AML-193 (cell line): ENCODE measurements around the gene PMPCB.
"Not testable (repeated sequence)": the region's sequence is repeated elsewhere in the genome, so short reads cannot be mapped to it uniquely, and the experiment has no call there.

Source experiments
- DNase-seq, 2 experiments: peaks; one replicate each; lab custom pipeline; 2025; lab: John Stamatoyannopoulos, UW

The PMPCB gene, protein sequence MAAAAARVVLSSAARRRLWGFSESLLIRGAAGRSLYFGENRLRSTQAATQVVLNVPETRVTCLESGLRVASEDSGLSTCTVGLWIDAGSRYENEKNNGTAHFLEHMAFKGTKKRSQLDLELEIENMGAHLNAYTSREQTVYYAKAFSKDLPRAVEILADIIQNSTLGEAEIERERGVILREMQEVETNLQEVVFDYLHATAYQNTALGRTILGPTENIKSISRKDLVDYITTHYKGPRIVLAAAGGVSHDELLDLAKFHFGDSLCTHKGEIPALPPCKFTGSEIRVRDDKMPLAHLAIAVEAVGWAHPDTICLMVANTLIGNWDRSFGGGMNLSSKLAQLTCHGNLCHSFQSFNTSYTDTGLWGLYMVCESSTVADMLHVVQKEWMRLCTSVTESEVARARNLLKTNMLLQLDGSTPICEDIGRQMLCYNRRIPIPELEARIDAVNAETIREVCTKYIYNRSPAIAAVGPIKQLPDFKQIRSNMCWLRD

DNA sequence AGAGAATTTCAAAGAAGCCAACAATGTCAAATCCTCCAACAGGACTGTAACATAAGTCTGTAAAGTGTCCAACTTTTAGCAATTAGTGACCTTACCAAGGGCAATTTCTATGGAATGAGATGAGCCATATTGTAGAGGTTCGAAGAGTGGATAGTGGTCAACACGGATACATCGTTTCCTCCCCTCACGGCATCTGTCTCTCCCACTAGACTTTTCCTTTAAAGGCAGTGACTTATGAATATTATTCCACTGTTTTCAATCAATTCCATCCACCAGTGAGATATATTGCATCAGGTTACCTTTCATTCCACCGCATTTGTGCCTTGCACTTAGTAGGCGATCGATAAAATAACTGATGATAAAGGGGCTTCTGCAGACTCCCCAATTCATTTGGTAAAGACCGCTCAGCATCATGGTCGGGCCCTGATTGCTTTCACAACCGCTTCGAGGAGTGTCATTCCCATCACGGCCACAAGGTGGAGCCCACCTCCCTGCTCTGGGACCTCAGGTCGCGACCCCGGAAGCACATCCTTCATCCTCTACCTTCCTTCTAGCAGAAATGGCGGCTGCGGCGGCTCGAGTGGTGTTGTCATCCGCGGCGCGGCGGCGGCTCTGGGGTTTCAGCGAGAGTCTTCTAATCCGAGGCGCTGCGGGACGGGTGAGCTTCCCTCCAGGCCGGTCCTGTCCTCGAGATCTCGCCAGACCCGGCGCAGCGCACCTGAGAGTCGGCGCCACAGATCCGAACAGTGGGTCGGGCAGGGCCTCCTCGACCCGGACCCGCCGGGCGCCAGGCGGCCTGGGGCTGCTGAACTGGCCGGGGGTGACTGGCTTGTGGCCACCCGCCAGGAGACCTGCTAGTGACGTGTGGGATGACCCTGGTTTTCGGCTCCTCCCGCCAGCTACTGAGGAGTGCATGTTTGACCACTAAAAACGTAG lies at the start of gene PMPCB:
PMPCB (plus strand) TSS at position 535 of the 936 bp plus-strand sequence; CDS start at position 560, 25 bp downstream.
- peak; percentile 80 for DNase-seq

DNA sequence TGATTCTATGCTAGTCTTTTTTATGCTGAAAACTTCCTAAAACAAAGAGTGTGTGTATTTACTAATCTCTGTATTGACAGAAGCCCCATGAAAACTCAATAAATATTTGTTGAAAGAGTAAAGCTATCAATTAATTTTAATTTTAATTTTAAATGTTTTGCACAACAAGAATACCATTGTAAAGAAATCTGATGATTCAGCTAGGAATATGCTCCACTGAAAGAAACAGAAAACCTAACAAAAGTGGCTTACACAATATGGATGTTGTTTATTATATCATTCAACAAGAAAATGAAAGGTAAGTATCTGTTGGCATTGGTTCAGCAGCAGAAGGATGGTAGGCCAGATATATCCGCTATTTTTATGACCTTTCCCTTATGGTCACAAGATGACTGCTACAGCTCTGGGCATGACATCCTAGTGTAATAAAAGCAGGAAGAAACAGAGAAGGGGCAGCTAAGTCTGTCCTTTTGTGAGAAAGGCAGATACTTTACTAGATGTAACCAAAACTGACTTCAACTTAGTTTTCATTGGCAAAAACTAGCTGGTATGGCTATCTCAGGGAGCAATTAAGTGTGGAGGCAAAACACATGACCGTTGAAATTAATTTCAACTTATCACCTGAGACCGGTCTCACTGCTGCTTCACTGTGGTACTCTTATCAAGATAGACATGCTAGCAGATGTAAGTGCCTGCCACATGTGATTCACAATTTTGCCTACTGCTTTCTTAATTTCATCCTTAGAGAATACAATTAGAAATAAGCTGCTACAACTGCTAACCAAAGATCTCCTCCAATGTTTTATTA lies 43.3 kb upstream of the PMPCB start:
- DNase-seq = not testable (repeated sequence)

DNA sequence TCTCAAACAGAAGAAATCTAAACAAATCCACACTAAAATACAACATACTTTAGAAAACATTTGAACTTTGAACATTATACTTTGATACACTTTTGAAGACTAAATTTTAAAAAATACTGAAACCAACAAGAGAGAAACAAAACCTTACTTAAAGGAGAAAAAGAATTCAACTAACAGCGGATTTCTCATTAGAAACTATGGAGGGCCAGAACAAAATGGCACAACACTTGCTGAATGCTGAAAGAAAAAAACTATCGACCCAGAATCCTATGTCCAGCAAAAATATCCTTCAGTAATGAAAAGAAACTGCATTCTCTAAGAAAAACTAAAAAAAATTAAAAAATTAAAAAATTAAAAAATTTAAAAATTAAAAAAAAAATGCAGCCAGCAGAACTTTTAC lies 33.2 kb upstream of the PMPCB start:
- DNase-seq = not testable (repeated sequence)

DNA sequence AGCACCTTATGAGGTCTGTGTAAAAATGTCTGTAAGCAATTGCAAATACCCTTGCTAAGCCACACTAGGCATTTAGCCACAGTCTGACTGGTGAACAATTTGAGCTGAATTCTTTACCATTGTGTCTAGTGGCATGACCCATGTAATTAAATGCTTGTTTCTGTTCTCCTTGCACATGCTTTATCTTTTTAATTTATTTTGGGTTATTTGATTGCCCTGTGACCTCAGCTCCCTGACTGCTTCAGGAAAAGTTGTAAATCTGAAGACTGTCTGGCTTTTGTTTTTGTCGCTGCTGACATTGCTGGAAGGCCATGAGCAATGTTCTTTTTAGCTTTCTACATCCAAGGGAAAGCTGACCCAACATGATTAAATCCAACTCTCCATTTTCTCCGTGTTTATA lies 31.0 kb upstream of the PMPCB start:
- not testable (repeated sequence) for DNase-seq

DNA sequence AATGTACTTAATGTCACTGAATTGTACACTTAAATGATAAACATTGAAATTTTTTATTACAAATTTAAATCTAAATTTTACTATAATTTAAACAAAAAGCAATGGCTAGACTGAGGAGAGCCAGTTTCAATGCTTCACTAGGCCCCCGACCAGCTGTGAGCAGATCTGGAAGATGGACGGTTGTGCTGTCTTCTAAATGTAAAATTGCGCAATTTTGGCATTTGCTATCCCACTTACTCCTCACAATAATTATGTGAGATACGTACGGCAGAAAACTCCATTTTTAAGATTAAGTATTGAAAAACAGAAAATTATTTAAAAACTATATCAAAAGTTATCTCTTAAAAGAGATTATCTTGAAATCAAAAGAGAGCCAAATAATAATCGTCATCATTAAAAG lies 23.9 kb upstream of the PMPCB start:
- not testable (repeated sequence) for DNase-seq

DNA sequence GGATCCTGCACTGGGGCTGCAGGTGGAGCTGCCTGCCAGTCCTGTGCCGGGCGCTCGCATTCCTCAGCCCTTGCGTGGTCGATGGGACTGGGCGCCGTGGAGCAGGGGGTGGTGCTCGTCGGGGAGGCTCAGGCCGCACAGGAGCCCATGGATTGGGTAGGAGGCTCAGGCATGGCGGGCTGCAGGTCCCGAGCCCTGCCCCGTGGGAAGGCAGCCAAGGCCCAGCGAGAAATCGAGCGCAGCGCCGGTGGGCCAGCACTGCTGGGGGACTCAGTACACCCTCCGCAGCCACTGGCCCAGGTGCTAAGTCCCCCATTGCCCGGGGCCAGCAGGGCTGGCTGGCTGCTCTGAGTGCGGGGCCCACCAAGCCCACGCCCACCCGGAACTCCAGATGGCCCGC lies 22.4 kb upstream of the PMPCB start:
- not testable (repeated sequence) for DNase-seq

DNA sequence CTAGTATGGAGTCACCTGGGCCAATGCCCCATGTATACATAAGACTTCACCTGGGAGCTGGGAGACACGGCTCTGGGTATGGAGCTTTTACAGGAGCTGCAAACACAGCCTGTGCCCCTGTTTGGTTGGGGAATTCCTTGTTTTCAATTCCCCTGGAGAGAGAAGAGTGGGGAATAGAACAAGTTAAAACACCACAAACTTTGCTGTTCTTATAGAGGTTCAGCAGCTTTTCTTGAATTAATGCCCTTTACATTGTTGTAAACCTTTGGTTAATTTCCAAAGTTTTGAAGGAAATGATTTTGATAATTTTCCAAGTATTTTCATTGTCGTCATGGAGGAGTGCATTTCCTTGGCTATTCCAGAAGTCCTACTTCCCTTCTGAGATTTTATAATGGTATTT lies 19.0 kb upstream of the PMPCB start:
- DNase-seq = not testable (repeated sequence)

DNA sequence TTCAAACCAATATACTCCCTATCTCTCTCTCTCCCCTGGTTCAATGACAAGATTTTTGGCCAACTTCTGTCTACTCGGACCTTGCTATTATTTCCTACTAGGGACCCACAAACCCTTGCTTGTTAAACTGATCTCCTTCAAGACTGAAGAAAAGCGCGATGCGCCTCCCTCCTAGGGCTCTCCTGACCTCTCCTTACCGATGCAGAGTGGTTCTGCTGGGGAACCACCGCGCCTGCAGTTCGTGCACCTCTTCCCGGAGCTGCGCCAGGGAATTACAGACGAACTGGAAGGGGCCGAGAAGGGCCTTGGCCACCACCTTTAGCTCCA lies 17.6 kb upstream of the PMPCB start:
- not testable (repeated sequence) for DNase-seq

DNA sequence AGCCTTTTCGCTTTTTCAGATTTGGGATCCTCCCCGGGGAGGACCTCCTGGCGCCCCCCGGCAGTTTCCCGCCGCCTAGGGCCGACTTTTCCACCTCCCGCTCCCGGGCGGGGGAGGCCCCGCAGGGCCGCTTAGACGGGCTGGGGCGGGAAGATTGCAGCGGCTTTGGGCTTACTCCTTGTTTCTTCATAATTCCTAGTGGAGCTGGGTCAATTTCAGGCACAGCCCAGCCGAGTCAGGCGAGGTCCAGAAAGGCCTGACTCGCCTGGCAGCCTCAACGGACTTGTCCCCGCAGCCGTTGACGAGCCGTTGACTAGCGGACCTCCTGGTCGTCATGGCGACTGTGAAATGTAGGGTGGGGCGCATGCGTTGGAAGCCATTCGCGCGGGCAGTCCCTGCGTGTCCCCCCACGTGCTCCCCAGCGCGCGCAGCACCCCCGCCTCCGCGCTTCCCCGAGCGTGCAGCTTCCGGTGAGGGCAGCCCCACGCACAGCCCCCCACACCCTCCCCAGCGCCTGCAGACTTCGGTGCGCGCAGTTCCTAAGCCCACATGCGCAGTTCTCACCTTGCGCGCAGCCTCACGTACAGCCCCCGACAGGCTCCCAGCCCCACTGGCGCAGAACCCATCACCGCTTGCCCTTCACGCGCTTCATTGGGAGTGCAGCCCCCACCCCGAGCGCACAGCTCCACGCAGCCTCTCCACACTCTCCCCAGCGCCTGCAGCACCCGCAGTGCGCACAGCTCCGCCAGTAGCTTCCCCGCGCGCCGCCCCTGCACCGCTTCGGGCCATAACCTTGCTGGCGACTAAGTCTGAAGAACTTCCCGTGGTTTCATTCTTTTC lies 17.1 kb upstream of the PMPCB start:
- DNase-seq = not testable (repeated sequence)

DNA sequence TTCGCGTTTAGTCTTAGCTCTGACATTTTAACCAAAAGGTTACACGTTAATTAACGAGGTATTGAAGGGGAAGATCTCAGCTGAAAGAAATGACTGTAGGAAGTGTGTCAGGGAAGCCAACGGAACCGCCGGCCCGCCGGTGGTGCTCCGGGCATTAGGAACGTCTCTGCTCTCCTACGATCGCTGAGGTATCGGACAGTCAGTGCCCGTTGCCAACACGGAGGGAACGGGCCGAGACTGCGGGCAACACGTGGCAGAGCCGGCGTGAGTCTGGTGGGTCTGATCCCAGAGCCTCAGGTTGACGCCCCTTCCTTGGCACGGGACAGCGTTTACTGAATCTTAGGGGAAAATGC lies 16.5 kb upstream of the PMPCB start:
- DNase-seq = not testable (repeated sequence)

DNA sequence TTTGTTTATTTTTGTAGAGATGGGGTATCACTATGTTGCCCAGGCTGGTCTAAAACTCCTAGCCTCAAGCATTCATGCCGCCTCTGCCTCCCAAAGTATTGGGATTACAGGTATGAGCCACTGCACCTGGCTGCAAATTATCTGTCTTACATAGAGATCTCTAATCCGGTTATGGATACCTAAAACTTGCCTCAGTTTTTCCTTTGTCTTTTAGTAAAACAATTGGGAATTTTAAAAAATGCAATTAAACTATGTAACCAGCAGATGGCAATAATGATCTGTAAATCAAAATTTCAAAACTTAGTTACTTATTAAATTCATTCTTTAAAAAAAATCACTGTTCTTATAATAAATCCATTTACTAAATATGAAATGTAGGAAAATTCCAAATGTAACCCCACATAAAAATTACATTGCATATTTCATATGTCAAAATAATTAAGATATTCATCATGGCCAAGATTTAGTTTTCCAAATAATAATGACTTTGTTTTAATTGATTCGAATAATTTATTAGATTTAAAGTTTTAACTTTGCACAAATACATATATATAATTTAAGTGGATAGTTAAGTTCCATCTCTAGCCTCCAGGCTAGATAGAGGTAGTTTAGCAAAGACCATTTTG lies 14.3 kb upstream of the PMPCB start:
- DNase-seq = not testable (repeated sequence)

DNA sequence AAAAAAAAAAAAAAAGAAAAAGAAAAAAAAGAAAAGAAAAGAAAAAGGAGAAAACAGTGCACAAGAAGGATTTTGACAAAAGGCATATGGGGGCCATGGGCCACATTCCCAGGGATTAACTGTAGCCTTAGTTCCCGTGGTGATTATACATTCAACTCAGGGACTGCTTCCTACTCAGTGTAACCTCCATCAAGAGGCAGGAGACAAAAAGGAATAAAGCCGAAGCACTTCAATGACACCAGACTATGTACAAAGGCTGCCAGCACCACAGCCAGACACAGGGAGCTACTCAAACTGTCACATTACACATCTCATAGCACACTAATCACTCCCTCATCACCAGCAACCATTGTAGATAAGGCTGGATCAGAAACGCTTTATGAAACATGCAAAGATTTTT lies 5.1 kb upstream of the PMPCB start:
- DNase-seq = no peak

DNA sequence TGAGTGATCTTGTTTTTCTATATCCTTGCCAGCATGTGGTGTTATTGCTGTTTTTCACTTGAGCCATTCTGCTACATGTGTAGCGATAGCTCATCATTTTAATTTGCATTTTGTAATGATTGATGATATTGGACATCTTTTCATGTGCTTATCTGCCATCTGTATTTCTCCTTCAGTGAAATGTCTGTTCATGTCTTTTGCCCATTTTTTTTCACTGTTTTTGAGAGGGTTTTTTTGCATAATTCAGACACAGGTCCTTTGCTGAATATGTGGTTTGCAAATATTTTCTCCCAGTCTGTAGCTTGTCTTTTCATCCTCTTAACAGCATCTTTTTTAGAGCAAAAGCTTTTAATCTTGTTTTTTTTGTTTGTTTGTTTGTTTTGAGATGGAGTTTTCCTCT lies 3.7 kb upstream of the PMPCB start:
- no peak for DNase-seq

DNA sequence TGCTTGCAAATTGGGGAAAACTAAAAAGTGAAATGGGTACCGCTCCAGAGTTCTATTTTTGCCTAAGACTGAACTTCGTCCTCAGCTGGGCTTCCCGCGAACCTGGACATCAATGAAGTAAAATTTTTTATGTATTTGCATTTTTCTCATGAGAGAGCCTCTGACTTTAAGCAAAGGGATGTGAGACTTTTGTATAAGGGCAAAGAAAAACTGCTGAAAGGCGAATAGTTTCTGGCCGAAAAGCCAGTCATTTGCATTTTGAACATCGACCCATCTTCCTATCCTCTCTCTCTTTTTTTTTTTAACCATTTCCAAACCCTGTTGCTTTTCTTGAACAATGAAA lies 573 bp downstream of the PMPCB start:
- no peak for DNase-seq

DNA sequence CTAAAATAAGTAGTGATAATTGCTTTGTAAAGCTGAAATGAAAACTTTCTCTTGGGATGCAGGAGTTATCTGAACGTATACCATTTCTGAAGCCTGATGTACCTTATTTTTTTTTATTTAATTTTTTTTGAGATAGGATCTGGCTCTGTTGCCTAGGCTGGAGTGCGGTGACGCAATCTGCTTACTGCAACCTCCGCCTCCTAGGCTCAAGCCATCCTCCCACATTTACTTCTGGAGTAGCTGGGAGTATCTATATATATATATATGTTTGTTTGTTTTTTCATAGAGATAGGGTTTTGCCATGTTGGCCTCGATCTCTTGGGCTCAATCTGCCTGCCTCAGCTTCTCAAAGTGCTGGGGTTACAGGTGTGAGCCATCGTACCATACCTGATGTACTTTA lies 2.4 kb downstream of the PMPCB start:
- DNase-seq = no peak

DNA sequence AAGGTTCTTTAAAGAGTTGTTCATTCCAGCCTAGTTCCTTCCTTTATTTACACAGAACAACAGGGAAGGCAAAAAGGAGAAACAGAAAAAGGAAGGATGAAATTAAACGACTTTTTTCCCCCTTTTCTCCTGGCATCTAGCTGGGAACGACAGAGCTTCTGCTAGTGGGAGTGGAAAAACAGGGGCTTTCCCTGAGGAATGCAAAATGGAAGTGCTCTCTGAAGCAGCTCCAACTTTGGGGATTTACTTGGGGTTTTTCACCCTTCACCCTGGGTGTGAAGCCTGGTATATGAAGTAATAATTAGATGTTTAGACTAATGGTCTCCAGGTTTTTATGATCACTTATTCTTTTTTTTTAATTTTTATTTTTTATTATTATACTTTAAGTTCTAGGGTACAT lies 4.2 kb downstream of the PMPCB start:
- no peak for DNase-seq

DNA sequence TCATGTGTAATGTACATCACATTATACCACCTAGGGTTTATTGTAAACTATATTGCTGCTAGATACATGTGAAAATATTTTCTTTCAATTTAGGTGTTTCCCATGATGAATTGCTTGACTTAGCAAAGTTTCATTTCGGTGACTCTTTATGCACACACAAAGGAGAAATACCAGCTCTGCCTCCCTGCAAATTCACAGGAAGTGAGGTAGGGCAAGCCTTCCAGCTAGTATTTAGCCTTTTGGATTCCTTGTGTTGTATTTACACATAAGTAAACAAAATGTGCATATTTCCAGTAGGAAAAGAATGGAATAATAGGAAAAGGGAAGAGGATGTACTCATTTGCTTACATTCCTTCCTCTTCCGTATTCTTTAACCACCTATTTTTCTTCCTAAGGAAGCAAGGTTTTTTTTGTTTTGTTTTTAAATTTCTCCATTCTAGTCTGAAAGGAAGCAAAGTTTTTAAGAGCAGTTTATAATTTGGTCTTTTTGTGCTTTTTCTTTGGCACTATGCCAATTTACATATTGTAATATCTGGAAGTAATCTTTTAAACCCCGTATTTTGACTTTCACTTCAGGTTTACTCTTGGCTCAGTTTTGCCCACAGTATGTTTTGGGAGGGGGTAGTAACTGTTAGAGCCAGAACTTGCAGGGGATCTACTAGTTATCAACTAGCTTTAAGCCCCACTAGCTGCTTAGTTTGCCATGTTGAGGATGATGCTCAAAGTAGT lies 10.4 kb downstream of the PMPCB start:
- no peak for DNase-seq

DNA sequence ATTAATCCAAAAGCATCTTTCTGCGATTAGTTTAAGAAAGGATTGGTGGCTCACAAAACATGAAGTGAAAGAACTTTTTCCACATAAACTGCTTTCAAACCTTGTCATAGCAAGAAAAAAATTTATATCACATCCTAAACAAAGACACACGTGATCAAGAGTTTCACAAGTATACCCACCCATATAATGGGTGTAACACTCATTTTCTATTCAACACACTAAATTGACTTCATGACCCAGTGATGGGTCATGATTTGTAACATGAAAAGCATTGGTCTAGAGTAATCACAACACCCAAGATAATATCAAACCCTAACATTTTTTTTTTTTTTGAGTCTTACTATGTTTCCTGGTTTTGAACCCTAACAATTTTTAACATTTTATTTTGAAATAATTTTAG lies 17.6 kb downstream of the PMPCB start:
- no peak for DNase-seq

DNA sequence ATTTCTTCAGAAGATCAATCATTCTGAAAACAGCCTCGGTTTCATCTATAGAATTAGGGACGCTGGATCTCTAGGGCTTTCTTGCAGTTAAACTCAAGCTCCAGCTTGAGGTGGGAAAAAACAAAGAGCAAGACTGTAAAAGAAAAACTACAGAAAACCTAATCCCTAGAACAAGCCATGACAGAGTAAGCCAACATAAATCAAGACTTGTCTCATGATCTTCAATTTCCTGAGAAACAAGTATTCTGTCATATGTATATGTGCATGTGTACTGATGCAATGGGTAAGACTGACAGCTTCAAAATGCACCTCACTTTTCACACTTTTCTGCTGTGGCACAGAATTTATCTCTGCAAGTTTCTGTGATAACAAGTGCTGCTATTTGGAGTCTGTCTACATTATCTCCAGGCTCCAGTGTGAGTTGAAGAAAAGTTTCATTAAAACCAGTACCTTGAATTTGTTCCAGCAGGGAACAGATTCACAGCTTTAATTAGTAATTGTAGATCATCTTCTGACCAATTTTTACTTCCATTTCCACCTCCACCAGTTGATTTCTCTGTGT lies 19.2 kb downstream of the PMPCB start:
- DNase-seq = no peak

DNA sequence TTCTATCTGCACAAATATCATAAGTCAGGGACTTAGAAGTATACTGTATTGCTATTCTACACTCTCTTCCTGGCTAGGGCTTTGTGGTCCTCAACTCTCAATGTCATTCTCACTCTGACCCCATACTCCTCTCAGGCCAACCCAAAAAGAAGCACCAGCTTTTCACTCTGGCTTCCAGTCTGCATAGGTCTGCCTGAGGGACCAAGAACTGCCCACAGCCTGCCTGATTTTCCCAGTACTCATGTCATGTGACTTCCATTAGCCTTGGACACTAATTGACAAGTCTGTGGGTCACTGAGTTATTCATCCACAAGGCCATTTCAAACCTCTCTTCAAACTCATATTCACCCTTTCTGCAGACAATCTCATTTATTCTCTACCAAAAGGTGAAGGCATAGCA lies 19.8 kb downstream of the PMPCB start:
- DNase-seq = no peak
